ENCODE results near the gene ADGRL4.
"Not testable (repeated sequence)": the region's sequence is repeated elsewhere in the genome, so short reads cannot be mapped to it uniquely, and the experiment has no call there.

The ADGRL4 gene

DNA sequence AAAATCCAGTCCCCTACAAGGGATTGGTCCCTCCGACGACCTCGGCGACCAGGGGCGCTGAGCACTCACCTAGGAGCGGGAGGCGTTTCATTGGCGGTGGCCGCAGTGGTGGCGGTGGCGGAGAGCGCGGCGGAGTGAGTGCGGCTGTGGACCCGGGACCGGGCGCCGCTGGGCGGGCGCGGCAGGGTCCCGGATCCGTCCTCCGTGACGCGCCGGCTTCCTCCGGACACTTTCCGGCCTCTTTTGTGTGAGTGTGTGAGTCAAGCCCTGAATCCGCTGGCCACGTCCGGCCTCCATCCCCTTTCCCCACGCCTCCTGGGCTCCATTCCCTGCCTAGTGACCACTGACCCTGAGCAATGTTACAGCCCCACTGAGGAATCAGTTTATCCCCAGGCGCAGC, at the start of gene ADGRL4:
ADGRL4 (minus strand) TSS at position 167 of the 400 bp plus-strand sequence; CDS start at position 91, 76 bp downstream.
- no peak for DNase-seq

DNA sequence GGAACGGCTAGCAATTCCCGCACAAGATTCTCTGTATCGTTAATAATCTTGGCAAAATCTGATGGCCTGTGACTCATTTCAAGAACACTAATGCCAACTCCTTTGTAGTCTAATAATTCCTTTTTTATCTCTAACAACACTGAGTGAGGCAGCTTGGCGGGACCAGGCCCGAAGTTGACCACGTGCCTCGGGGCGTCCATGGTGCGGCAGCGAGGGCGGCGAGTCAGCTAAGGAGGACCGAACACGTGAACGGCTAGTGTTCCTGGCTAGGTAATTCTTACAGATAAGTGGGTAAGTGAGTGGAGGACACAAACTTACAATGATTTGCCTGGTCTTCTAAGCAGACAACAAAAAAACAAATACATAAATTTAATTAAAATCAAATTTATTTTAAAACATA, 49.3 kb upstream of the ADGRL4 start:
- DNase-seq, result no peak

DNA sequence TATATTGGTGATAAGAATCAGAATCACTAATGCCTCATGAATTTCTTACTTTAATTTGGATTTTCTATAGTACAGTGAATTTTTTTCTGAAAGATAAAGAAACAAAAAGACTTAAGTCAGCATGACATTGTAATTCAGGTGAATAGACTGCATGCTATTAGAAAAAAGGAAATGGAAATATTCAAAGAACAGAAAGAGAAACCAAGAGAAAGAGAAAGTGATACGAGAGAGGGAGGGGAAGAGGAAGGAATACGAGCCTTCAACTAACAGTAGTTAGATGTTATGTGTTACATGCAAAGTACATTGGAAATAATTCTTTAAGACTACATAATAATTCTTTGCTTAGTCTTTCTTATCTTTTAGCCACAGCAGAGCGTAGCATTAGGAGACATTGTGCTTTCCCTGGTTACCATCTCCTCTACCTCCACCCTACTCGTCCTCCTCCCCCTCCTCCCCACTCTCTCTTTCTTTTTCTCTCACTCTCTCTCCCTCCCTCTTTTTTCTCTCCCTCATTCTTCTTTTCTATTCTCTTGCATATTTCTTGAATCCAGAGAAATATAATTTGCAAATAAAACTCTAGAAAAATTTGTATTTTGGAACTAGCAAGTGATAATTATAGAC, 46.4 kb upstream of the ADGRL4 start:
- DNase-seq, result no peak

DNA sequence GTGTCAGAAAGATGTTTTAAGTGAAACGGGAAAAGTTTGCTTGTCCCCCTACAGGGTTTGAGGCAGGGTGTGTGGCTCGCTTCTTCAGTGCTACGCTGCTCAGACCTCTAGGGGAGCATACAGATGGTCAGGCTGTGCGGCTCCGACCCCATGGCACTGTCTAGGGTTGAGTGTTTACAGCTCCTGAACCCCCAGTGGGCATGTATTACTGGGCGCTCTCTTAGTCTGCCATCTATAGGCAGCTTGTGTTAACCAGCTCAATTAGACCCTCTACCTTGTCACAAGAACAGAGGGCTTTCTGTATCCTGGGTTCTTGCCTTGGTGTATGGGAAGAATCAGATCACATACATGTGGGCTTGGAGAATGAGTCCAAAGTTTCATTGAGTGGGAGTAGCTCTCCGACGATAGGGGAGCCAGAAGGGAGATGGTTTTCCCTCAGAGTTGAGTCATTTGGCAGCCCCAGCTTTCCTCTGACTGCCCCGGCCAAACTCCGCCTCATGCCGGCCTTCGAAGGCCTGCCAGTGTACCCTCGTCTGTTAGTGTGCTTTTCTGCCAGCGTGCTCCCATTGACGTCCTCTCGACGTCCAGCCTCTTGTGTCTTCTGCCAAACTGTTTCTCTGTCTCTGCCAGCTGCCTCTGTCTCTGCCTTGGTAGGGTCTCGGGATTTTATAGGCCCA, 38.6 kb upstream of the ADGRL4 start:
- DNase-seq, result no peak

DNA sequence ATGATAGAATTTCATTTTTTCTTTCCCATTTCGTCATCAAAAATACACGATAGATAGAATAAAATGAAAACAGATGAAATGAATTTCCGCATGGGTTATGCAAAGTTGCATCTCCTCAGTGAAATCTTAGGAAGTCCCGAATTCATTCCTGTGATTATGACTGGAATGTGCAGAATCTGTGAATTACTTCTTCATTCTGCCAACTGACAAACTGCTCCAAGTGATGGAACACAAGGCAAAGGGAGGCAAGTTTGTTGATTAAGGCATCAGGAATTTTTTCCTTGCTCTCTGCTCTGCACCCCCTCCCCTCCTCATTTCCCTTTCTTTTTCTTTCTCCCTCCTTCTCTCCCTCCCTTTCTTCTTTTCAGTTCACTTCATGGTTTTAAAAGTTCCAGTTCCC, 37.0 kb upstream of the ADGRL4 start:
- peak; percentile 50 for DNase-seq

DNA sequence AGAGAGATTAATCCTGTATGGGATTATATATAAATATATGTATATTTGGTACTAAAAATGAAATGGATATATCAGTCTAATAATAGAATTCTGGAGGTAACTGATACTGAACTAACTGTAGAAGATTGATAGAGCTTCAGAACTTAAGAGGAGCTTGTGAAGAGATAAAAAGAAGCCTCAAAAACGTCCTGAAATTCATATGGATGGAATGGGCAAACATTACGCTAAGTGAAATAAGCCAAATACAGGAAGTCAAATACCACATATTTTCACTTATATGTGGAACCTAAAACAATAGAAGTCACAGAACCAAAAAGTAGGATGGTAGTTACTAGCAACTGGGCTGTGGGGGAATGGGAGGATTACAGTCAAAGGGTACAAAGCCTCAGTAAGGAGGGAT, 36.0 kb upstream of the ADGRL4 start:
- DNase-seq, result no peak

DNA sequence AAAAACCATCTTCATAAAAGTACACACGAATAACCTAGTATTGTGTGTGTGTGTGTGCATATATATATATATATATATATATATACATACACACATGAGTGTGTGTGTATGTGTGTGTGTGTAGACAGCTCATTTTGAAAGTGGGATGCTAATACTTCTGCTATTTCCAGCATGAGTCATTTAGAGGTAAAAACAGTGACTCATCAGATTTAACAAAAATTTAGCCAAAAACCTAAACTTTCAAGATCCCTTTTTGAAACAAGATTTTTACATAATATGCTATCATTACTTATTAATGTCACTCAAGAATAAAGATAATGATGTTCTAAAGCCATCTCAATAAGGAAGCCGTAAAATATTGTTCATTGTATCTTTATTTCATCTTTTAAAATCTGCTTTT, 35.6 kb upstream of the ADGRL4 start:
- DNase-seq, result no peak

DNA sequence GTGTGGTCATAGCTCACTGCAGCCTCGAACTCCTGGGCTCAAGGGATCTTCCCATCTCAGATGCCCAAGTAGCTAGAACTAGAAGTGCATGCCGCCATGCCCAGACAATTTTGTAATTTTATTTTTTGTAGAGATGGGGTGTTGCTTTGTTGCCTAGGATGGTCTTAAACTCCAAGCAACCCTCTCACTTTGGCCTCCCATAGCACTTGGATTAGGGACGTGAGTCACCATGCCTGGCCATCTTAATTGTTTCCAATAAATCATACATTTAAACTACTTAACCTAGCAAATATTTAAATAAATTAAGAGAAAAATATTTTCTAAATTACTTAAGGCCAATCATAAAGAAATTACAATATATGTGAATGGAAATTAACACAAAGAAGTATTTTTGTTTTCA, 35.1 kb upstream of the ADGRL4 start:
- DNase-seq, result no peak

DNA sequence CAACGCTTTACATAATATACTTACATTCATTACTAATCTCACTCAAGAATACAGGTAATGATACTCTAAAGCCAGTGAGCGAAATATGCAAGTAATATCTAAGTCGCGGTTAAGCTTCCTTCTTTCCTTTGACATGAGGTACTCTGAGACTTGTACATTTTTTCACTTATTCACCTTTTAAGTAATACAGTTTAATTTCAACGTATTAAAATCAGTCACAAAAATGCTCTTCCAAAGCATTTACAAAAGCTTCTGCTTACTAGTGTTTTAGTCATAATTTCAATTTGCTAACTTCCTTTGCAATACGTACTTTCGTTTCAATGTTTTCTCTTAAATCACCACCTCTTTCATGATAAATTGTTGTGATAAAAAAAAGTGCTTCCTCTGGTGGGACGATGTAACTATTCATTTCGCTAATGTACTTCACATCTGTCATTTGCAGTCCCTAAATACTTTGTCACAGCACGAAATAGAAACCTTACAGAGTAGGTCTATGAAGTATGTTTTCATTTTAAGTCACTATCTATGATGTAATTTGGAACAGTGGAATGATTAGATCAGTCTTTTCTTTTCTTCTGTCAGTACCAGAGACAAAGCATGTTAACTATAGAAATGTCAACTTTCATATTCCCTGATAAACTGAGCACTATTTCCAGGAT, 34.0 kb upstream of the ADGRL4 start:
- DNase-seq, result no peak

DNA sequence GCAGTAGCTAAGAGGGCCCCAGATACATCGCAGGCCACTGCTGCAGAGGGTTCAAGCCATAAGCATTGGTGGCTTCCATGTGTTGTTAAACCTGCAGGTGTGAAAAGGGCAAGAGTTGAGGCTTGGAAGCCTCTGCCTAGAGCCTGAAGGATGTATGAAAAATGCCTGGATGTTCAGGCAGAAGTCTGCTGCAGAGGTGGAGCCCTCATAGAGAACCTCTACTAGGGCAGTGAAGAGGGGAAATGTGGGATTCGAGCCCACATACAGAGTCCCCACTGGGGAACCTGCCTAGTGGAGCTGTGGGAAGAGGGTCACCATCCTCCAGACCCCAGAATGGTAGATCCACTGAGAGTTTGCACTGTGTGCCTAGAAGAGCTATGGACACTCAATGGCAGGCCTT, 30.6 kb upstream of the ADGRL4 start:
- DNase-seq, result no peak

DNA sequence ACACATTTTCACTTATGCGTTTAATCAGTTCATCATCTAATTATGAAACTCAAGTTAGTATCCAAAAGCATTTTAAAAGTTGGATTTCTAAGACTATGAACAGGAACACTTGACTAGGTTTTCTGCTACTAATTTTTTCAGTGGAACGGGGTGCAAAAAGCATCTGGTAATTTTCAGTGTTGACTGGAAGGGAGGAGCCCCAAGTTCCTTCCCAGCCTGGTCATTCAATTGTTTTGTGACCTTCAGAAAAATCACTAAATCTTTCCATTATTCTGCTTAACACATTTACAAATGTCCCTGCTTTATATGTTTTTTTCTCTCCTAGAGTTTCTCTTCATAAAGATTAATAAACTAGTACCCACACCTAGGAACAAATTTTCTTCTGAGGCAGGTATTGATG, 6.0 kb upstream of the ADGRL4 start:
- DNase-seq, result no peak

DNA sequence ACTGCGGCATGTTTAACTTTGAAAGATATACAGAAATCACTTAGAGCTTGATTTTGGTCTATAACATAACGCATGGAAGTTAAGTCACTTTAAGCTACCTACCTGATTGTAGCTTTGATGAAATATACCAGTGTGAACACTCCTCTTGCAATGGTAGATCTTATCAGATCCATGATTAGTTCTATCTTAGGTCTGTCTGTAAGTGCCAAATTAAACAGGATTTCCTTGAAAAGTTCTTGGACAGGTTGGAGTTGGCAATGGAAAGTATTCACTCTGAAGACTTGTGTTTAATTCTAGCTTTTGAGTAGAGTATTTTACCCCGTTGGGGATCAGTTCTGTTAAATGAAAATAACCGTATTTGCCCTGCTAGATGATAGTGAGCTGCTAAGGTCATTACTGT, 4.1 kb upstream of the ADGRL4 start:
- DNase-seq, result no peak

DNA sequence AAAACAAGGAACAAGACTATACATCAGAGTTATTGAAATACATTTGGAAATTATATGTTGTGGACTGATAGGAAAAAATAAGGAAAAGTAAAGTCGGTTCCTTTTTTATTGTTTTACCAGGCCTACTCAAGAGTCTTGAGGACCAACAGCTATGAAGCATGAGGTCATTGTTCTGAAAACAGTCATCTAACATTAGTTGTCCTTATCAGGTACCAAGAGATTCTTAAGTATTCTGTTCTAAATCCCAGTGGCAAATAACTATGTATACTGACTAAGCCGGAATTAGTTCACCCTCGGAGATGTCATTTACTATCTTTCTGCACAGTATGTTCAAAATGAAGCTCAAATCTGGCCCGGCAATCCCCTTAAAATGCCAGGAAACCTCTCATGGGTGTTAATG, 585 bp downstream of the ADGRL4 start:
- DNase-seq, result no peak

DNA sequence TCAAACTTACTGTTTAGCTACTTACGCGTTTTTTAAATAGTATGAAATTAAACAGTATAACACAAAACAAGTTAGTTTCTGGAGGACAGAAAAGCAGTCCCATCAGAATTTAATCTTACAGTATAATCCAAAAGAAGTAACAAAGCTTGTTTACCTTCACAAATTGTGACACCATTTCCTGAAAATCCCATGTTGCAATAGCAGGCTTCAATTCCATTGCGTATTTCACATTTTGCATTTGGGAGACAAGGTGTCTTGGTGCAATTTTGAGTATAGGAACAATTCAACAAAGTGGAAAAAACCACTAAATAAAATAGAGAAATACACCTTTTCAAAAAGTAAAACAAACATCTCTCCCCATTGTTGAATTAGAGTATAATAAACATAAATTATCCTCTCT, 1.6 kb downstream of the ADGRL4 start:
- DNase-seq, result no peak

DNA sequence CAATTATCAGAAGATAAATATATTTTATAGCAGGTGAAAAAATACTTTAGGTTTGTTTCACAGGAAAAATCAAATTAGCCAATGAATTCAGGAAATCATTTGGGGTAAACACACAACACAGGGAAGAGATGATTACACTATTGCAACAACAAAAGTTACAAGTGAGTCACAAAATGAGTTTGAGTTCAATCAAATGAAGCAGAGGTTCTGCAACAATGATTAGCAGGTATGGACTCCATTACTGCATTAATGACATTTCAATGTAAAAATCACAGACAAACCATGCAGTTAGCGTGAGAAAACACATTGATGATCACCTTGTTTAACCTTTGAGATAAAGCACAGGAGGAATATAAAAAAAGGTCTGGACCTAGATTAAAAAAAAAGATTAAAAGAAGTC, 9.7 kb downstream of the ADGRL4 start:
- DNase-seq, result no peak

DNA sequence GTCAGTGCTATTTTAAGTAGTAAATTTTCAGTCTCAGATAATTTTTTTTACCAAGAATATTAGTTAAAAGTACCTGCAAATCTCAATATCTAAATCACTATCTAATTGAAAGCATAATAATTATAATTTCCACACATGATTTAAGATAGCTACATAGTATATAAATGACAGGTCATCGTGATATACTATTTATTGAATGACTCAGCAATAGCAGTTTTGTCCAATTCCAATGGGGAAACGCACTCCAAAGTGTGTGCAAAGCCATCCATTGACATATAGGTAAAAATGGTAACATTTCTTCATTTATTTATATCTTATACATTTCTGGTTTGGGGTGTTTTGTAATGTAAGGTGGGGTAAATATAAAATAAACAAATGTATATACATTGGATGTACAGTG, 19.5 kb downstream of the ADGRL4 start:
- no peak for DNase-seq

DNA sequence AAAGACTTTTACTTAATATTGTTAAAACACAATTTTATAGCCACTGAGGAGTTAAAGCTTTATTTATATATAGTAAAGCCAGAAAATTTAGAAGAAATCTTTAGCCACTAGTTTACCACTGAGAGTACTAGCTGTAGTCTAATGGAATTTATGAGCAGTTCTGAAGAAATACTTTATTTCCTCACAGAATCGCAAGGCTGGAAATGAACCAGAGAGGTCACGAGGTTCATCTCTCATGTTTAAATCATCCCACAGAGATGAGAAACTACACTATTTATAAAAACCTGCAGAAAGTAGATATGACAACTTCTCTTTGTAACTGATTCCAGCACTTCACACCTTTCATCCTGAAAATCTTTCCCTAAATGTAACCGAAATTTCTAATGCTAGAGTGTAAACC, 26.0 kb downstream of the ADGRL4 start:
- DNase-seq, result no peak

DNA sequence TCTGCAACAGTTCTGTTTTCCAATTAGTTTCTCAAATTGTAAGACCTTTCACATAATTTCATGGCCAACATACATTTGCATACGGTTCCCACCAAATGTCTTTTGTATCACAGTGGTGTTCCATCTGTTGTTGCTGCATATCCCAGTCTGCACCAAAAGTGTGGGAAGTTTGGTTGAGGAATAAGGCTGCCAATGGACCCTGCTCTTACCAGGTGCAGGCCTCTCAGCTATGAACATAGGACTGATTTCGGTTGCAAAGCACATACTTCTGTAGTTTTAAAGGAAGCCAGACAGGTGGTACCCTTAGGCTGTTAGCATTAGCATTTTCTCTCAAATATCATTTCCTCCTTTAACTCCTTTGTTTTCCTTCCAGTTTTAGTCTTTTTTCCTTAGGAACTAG, 33.8 kb downstream of the ADGRL4 start:
- no peak for DNase-seq

DNA sequence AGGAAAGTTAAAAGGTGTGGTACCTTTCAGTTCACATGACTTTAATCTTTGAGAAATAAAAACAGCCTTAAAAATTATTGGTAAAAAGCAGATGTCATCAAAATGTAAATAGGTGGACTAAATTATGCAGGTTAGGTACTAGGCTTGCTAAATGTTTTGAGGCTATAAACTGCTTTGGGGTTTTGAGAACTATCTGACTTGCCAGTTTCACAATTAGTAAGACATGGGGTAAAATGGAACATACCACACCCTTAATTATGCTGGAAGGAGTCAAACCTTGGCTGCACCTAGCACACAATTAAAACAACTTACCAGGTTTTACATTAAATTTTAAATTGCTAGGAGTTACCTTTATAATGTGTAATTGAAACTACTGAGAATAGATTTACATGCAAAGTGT, 39.4 kb downstream of the ADGRL4 start:
- DNase-seq, result not testable (repeated sequence)

DNA sequence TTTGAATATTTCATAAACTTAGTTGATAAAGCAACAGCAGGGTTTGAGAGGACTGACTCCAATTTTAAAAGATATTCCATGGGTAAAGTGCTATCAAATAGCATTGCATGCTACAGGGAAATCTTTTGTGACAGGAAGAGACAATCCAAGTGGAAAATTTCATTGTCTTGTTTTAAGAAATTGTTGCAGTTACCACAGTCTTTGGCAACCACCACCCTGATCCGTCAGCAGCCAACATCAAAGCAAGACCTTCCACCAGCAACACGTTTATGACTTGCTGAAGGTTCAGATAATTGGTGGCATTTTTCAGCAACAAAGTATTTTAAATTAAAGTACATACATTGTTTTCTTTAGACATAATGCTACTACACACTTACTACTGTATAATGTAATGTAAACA, 47.8 kb downstream of the ADGRL4 start:
- no peak for DNase-seq

DNA sequence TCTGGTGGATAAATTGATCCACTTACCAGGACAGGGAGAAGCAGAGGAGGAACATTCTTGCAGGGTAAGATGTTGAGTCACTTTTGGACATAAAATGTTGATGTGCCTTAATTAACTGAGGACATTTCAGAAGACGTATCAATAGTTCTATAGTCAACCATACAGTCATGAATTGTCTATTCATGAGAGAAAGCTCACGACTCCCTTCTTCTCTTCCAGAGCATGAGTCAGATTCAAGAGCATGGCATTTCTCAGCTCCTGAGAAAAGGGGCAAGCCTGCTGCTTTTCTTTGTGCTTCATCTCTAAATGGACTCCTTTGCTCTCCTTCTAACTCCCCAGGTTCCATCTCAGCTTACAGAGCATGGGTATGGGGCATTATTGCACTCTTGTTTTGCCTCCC, 55.7 kb downstream of the ADGRL4 start:
- DNase-seq, result no peak

DNA sequence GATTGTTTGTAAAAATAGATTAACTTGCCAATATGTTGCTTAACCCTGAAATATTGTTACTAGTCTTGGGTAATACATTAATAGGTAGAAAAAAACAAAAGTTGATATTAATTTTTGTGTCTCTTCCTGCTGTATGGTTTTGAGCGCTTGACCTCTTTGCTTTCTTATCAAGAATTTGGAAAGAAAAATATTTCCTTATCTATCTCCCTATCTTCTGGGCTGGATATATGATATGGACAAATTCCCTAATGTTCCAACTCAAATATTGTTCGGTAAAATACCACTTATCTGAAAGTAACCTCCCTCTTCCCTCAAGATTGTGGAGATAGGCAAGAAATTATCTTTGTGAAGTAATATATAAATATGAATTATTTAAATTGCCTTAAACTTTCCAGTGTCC, 57.3 kb downstream of the ADGRL4 start:
- DNase-seq, result no peak

DNA sequence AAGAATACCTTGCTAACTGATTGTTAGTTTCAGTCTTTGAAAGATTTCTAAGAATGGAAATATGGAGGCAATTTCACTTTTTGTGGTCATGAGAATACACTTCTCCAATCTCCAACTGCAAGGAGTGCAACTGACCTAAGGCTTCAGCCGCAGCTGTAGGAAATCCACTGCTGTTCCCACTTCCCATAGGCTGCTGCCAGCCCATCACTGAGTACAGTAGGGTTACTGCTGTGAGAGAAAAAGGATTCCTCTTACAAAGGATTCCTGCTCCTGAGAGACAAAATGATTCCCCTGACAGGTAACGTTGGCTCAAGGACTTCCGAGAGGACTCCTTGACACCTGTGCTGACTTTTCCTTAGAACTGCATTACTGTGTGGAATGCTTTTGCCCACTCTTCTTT, 87.4 kb downstream of the ADGRL4 start:
- DNase-seq, result no peak

DNA sequence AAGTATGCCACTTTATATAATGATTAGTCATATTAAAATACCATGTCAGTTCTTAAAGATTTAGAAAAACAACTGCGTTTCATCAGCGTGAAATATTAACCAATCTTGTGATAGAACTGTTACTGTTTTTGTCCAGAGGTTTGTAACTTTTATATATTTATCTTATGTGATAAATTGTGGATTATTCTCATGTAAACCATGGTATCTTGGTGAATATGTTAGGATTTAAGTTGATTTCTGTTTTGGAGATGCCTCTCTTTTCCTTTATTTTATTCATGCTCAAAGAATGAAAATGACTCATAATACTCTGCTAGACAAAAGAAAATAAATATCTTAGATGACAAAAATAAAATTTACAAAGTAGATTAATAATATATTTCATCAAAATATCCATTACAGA, 88.4 kb downstream of the ADGRL4 start:
- DNase-seq, result no peak

DNA sequence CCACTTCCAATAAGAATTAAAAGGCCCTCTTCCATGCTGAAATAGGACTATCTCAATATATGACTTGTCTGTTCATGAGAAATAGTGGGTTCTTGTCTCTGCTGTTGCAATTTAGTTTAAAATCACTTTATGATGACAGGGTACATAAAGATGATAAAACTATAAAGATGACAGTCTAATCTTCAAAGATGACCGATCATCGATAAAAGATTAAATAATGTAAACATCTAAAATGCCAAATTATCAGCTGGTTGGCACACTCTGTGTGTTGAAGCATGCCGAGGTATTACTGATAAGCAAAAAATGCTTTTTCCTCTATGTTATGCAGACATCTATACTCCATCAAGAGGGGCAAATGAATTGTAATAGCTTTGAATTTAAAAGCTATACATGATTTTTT, 89.5 kb downstream of the ADGRL4 start:
- no peak for DNase-seq
